ENCODE results near the gene STX8.
"Not testable (repeated sequence)": the region's sequence is repeated elsewhere in the genome, so short reads cannot be mapped to it uniquely, and the experiment has no call there.

Gene STX8

DNA sequence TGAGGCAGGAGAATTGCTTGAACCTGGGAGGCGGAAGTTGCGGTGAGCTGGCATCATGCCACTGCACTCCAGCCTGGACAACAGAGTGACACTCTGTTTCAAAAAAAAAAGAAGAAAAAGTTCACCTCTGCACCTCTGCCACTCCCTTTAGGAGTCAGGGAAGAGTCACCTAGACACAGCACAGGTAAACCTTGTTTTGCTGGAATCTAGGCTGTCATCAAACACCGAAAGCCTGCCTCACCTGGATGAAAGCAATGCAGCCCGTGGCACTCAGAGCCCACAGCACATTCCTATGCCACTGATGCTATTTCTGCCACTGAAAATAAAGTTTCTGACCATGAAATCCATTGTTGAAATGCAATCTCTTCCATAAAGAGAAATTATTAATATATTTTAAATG lies 23.0 kb upstream of the STX8 start:
- H3K27ac ChIP-seq: no peak overlapping the region
- TF ChIP-seq, protein P1, sequence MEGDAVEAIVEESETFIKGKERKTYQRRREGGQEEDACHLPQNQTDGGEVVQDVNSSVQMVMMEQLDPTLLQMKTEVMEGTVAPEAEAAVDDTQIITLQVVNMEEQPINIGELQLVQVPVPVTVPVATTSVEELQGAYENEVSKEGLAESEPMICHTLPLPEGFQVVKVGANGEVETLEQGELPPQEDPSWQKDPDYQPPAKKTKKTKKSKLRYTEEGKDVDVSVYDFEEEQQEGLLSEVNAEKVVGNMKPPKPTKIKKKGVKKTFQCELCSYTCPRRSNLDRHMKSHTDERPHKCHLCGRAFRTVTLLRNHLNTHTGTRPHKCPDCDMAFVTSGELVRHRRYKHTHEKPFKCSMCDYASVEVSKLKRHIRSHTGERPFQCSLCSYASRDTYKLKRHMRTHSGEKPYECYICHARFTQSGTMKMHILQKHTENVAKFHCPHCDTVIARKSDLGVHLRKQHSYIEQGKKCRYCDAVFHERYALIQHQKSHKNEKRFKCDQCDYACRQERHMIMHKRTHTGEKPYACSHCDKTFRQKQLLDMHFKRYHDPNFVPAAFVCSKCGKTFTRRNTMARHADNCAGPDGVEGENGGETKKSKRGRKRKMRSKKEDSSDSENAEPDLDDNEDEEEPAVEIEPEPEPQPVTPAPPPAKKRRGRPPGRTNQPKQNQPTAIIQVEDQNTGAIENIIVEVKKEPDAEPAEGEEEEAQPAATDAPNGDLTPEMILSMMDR (IDR thresholded peaks at IDR 0.05): no peak
- H3K4me3 ChIP-seq: no peak overlapping the region
- DNase-seq (ENCODE audit: low spot score): no peak

DNA sequence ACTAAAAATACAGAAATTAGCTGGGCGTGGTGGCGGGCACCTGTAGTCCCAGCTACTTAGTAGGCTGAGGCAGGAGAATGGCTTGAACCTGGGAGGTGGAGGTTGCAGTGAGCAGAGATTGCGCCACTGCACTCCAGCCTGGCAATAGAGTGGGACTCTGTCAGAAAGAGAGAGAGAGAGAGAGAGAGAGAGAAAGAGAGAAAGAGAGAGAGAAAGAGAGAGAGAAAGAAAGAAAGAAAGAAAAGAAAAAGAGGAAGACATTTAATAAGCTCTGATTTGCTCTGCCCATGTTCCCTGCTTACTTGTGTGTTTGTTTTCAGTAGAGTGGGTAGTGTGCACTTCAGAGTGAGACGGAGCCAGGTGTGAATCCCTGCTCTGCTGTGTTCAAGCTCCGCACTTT lies 22.0 kb upstream of the STX8 start:
- not testable (repeated sequence) for DNase-seq (ENCODE audit: low spot score); H3K27ac ChIP-seq; H3K4me3 ChIP-seq

DNA sequence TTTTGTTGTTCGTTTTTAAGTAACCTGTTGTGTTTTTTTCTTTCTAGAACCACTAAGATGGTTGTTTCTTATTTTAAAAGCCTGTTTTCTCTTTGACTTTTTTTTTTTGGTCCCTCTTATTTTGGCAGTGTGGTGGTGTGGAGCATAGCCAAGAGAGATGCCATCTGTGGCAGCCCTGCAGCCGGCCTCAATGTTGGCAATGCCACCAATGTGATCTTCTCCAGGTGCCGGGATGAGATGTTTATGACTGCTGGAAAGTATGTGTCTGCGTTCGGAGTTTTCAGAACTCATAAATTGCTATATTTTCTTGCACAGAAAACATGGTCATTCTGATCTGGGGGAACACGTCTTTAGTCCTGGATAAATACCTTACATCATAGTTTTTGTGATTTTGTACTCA lies 18.4 kb upstream of the STX8 start:
- TF ChIP-seq, protein P1 (IDR thresholded peaks at IDR 0.05): no peak
- H3K27ac ChIP-seq: no peak overlapping the region
- no peak overlapping the region for H3K4me3 ChIP-seq
- DNase-seq (ENCODE audit: low spot score): no peak

DNA sequence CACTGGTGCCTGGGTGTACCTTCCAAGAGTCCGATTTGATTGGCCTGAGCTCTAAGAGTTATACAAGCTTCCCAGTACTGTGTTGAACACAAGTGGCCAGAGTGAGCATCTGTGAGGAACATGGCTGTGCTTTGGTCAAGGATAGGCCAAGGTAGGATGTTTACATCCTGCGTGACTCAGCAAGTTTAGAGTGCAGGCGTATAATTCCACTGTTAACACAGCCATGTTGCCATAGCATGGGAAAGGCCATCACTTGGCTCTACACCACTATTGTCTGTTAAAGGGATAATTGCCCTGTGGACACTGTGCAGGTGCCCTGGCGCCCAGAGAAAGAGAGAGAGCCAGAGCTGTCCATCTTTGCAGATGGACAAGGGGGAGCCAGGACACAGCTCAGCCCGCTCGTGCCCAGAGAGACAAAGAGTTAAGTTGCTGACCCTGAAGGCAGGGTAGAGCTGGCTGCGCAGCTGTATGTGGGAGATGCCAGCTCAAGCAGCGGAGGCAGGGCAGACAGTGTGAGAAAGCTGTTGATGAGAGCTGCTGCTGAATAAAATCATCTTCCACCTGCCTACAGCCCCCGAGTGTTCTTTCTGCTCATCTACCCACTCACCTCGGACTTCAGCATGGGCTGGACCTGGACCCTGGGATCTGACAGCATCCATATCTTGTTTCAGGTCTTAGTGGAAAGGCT lies 12.5 kb upstream of the STX8 start:
- DNase-seq (ENCODE audit: low spot score): no peak
- TF ChIP-seq, protein P1 (IDR thresholded peaks at IDR 0.05): no peak
- H3K27ac ChIP-seq: no peak overlapping the region
- no peak overlapping the region for H3K4me3 ChIP-seq

DNA sequence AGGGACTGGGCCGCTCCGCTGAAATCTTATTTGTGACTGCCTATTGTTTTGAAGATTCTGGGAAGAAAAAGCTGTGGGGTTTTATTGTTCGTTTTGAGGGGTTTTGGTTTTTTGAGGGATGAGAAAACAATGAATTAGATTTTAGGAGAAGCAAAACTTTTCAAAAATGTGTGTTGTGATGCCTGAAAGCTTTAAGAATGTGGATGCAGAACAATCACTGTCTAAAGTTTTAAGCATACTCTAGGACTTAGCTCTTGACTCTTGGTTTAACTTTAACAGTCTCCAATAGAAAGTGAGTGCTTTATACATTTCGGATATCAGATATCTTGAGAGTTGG lies 1.7 kb upstream of the STX8 start:
- no peak for DNase-seq (ENCODE audit: low spot score)
- TF ChIP-seq, protein P1 (IDR thresholded peaks at IDR 0.05): no peak
- Histone ChIP-seq H3K27ac (peak overlapping the region in 1 of 2 donors; percentile 70), H3K4me3 (peak overlapping the region; percentile 81)

DNA sequence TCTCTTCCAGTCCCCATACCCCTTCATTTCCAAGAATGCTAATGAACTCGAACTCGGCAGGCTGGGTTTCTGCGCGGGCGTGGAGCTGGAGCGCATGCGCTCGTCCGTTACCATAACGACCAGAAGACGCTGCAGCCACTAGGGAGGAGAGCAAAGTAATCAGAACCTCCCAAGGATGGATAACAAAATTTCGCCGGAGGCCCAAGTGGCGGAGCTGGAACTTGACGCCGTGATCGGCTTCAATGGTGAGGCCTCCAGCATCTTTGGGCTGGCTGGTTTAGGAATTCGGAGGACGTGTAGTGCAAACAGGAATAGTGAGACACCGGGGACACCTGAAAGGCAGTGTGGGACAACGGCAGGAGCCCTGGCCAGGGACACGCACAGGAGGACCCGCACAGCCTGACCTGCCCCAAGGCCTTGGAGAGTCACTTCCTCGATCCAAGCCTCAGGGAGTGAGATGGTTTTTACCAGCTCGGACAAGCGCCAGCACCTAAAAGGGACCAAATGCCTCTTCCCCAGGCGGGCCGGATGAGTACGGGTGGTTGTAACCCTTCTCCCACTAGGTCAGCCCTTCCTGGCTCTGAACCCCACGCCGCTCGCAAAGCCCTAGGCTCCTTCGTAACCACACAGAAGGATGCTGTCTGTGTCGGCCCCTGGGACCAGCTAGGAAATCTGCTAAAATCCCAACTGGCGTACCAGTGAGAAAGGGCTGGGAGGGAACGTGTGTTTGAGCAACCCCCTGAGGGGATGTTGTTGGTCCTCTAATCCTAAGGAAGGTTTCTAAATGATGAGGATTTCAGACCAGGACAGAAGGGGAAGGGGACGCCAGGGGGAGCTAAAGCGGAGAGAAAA lies 1.1 kb upstream of the STX8 start, which contains the start of gene CFAP52:
TSS of gene CFAP52 (plus strand) at position 122 of the 852 bp plus-strand sequence. CDS start at position 176, 54 bp downstream.
- DNase-seq (ENCODE audit: low spot score): peak; percentile 76
- Histone ChIP-seq H3K4me3 (peak within 1 kb of the TSS; percentile 81), H3K27ac (peak within 1 kb of the TSS; percentile 48 to 71)
- TF ChIP-seq, protein P1 (IDR thresholded peaks at IDR 0.05): peak; percentile 21

DNA sequence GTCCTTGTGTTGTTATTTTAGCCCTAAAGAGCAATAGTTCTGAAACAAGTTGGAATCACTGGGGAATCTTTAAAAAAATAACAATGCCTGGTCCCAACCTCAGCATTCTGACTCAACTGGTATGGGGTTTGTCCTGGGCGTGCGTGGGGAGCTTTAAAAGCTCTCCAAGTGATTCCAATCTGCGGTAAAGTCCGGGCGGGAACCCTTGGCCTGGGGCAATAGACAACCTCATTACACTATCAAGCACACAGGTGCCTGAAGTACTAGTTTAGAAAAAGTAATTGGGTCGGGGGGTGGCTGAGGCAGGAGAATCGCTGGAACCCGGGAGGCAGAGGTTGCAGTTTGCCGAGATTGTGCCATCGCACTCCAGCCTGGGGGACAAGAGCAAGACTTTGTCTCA lies 4.4 kb downstream of the STX8 start:
- H3K4me3 ChIP-seq: no peak overlapping the region
- no peak for DNase-seq (ENCODE audit: low spot score)
- no peak overlapping the region for H3K27ac ChIP-seq
- TF ChIP-seq, protein P1 (IDR thresholded peaks at IDR 0.05): no peak

Measured in coronary artery (tissue), 2 donors.